Measurements from ENCODE around the gene MYCN. TPM values are rescaled to one million over a fixed set of nuclear protein-coding genes. Genes with fewer than 3 reads are reported as not detected.

The MYCN gene
- total RNA-seq, 1 experiment from 2014 or later, result 68.3 TPM

DNA sequence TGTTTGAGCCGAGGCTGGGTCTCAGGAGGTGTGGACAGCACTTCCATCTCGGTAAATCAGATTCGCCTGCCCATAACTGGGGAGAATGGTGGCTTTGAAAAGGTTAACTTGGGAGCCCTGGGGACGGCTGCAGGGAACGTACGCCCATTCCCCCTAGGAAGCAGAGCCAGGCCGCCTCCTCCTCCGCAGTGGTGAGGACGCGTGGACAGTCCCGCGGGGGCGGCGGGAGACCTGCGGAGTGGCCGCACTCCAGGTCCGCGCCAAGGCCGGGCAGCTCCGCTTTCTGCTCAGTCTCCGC, 845 bp upstream of the MYCN start (continued):
- TF ChIP-seq HMGXB4 (CRISPR knock-in tag; IDR thresholded peaks at IDR 0.05) (0 out of 2 replicates have a peak, but pooled peaks have one; percentile 56), ATF1 (CRISPR knock-in tag; IDR thresholded peaks at IDR 0.05) (no peak), ERG (CRISPR knock-in tag; IDR thresholded peaks at IDR 0.05) (no peak)
- TF ChIP-seq, protein P1, sequence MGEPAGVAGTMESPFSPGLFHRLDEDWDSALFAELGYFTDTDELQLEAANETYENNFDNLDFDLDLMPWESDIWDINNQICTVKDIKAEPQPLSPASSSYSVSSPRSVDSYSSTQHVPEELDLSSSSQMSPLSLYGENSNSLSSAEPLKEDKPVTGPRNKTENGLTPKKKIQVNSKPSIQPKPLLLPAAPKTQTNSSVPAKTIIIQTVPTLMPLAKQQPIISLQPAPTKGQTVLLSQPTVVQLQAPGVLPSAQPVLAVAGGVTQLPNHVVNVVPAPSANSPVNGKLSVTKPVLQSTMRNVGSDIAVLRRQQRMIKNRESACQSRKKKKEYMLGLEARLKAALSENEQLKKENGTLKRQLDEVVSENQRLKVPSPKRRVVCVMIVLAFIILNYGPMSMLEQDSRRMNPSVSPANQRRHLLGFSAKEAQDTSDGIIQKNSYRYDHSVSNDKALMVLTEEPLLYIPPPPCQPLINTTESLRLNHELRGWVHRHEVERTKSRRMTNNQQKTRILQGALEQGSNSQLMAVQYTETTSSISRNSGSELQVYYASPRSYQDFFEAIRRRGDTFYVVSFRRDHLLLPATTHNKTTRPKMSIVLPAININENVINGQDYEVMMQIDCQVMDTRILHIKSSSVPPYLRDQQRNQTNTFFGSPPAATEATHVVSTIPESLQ (CRISPR knock-in tag; IDR thresholded peaks at IDR 0.05), result no peak

DNA sequence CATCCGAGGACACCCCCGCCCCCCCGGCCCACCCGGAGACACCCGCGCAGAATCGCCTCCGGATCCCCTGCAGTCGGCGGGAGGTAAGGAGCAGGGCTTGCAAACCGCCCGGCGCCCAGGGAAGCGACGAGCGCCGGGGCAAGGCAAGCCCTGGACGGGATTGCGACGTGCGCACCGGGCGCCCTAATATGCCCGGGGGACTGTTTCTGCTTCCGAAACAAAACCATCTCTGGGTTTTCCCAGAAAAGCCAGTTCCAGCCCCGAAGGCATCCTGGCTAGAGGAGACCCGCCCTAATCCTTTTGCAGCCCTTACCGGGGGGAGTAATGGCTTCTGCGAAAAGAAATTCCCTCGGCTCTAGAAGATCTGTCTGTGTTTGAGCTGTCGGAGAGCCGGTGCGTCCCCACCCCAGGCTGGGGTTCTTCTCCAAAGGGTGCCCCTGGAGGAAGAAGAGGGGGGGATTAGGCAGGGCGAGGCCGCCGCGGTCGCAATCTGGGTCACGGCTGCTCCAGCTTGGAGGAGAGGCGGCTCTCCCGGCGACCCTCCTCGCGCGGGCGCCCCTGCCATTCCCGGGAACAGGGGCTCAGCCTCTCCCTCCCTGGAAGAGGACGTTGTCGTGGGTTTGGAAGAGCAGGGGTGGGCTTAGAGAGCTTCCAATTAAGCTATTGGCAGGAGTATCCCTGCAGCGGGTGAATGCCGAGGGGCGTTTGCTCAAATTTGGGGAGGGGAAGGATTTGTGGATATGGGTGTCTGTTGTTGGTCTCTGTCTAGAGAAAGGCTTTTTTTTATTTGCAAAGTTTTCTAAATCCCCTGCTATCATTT, 521 bp downstream of the MYCN start:
- H3K4me1 Mint-ChIP-seq, result peaks cover 56% of the 10 kb centered on the region
- DNase-seq (ENCODE audit: low spot score) (peak; percentile 25), ATAC-seq (no peak; the same call in none of the 2 replicates)
- ChIA-PET POLR2A (interaction anchor here (0.5 to 4.3 kb wide), 7 partner anchors 17 to 341 kb away, joined by 3 to 30 read pairs (median 4); no protein-coding TSS in a partner anchor), CTCF (interaction anchor here (0.6 to 4.2 kb wide), 25 partner anchors 9 to 568 kb away, joined by 3 to 55 read pairs (median 5); no protein-coding TSS in a partner anchor)
- H3K27me3 Mint-ChIP-seq (ENCODE audit: low read depth), result no peaks in the 10 kb centered on the region
- H3K9me3 Mint-ChIP-seq, result peaks cover 5% of the 10 kb centered on the region; the same call in 1 of the 2 replicates
- H3K27ac Mint-ChIP-seq, result peak overlapping the region; percentile 88
- TF ChIP-seq NFE2L1 (CRISPR knock-in tag; IDR thresholded peaks at IDR 0.05) (0 out of 2 replicates have a peak, but pooled peaks have one; percentile 2), HMGA2 (CRISPR knock-in tag; IDR thresholded peaks at IDR 0.05) (no peak), CTCF (IDR thresholded peaks at IDR 0.05) (no peak), IRF1 (CRISPR knock-in tag; IDR thresholded peaks at IDR 0.05) (0 out of 2 replicates have a peak, but pooled peaks have one; percentile 43), MYBL2 (CRISPR knock-in tag; IDR thresholded peaks at IDR 0.05) (0 out of 2 replicates have a peak, but pooled peaks have one; percentile 1), NFYB (CRISPR knock-in tag; conservative IDR thresholded peaks at IDR 0.05; ENCODE audit: low read depth) (0 out of 2 replicates have a peak, but pooled peaks have one; percentile 2)
- TF ChIP-seq, protein P2, sequence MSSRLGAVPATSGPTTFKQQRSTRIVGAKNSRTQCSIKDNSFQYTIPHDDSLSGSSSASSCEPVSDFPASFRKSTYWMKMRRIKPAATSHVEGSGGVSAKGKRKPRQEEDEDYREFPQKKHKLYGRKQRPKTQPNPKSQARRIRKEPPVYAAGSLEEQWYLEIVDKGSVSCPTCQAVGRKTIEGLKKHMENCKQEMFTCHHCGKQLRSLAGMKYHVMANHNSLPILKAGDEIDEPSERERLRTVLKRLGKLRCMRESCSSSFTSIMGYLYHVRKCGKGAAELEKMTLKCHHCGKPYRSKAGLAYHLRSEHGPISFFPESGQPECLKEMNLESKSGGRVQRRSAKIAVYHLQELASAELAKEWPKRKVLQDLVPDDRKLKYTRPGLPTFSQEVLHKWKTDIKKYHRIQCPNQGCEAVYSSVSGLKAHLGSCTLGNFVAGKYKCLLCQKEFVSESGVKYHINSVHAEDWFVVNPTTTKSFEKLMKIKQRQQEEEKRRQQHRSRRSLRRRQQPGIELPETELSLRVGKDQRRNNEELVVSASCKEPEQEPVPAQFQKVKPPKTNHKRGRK (CRISPR knock-in tag; IDR thresholded peaks at IDR 0.05; ENCODE audit: borderline replicate concordance), result 0 out of 2 replicates have a peak, but pooled peaks have one; percentile 29
- H3K36me3 Mint-ChIP-seq, result peaks cover 41% of the 10 kb centered on the region
- peak overlapping the region; percentile 94 for H3K4me3 Mint-ChIP-seq

DNA sequence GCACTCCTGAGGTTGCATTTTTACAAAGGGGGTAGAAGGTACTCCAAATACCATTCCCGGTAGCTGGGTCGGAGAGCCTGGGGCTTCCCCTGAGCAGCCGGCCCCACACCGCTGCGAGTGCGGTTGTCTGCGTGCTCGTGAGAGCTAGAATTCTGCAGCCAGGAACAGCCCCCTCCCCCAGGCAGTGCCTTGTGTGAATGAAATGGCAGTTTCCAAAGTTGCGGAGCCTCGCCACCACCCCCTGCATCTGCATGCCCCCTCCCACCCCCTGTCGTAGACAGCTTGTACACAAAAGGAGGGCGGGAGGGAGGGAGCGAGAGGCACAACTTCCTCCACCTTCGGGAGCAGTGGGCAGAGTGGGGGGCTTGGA, 1.1 kb downstream of the MYCN start:
- peaks cover 5% of the 10 kb centered on the region; the same call in 1 of the 2 replicates for H3K9me3 Mint-ChIP-seq
- CTCF ChIA-PET, result interaction anchor here (0.6 to 4.2 kb wide), 16 partner anchors 8 to 567 kb away, joined by 3 to 55 read pairs (median 4); no protein-coding TSS in a partner anchor
- H3K4me3 Mint-ChIP-seq, result peak overlapping the region; percentile 94
- DNase-seq (ENCODE audit: low spot score), result peak; percentile 79
- peaks cover 47% of the 10 kb centered on the region for H3K36me3 Mint-ChIP-seq
- ATAC-seq, result peak; percentile 9
- peak overlapping the region; percentile 88 for H3K27ac Mint-ChIP-seq
- POLR2A ChIA-PET, result interaction anchor here (0.5 to 4.3 kb wide), 8 partner anchors 17 to 340 kb away, joined by 3 to 30 read pairs (median 4); no protein-coding TSS in a partner anchor
- H3K4me1 Mint-ChIP-seq, result peaks cover 56% of the 10 kb centered on the region
- H3K27me3 Mint-ChIP-seq (ENCODE audit: low read depth), result no peaks in the 10 kb centered on the region
- no peak for TF ChIP-seq MXD4 (CRISPR knock-in tag; IDR thresholded peaks at IDR 0.05; ENCODE audit: borderline replicate concordance)
- TF ChIP-seq ZBTB43 (CRISPR knock-in tag; IDR thresholded peaks at IDR 0.05), result 0 out of 2 replicates have a peak, but pooled peaks have one; percentile 31
- no peak for TF ChIP-seq IRF2 (CRISPR knock-in tag; IDR thresholded peaks at IDR 0.05; ENCODE audit: borderline replicate concordance, low read depth)
- TF ChIP-seq ZMAT4 (CRISPR knock-in tag; IDR thresholded peaks at IDR 0.05), result no peak
- no peak for TF ChIP-seq ZSCAN18 (CRISPR knock-in tag; IDR thresholded peaks at IDR 0.05)
- no peak for TF ChIP-seq EMX1 (CRISPR knock-in tag; IDR thresholded peaks at IDR 0.05)
- TF ChIP-seq ZNF671 (CRISPR knock-in tag; IDR thresholded peaks at IDR 0.05), result no peak

Data from WTC11 (cell line).